ENCODE measurements around the gene TPD52L3.

The TPD52L3 gene

GRCh38 chr9:6328103-6328502 lies at the start of gene TPD52L3:
TPD52L3 (plus strand) TSS chr9:6328375; CDS start chr9:6328596, 221 bp downstream.
- no peak for DNase-seq (ENCODE audit: low spot score)

- no peak for DNase-seq (ENCODE audit: low spot score)
Measured at GRCh38 chr9:6301858-6302257, 26.3 kb upstream of the TPD52L3 start.

GRCh38 chr9:6302417-6302816 lies 25.8 kb upstream of the TPD52L3 start:
- no peak for DNase-seq (ENCODE audit: low spot score)

GRCh38 chr9:6304232-6304631 lies 23.9 kb upstream of the TPD52L3 start:
- no peak for DNase-seq (ENCODE audit: low spot score)

GRCh38 chr9:6305954-6306563 lies 22.1 kb upstream of the TPD52L3 start:
- DNase-seq (ENCODE audit: low spot score) = peak; percentile 13

GRCh38 chr9:6307551-6308096 lies 20.6 kb upstream of the TPD52L3 start:
- DNase-seq (ENCODE audit: low spot score) = no peak

- no peak for DNase-seq (ENCODE audit: low spot score)
Measured at GRCh38 chr9:6330958-6331634, 2.9 kb downstream of the TPD52L3 start.

- DNase-seq (ENCODE audit: low spot score) = no peak
Measured at GRCh38 chr9:6334305-6334704, 6.1 kb downstream of the TPD52L3 start.

GRCh38 chr9:6348766-6349165 lies 20.6 kb downstream of the TPD52L3 start:
- DNase-seq (ENCODE audit: low spot score) = no peak

- no peak for DNase-seq (ENCODE audit: low spot score)
Measured at GRCh38 chr9:6351737-6352136, 23.6 kb downstream of the TPD52L3 start.

- DNase-seq (ENCODE audit: low spot score) = peak; percentile 37
Measured at GRCh38 chr9:6354072-6354686, 26.0 kb downstream of the TPD52L3 start.

- no peak for DNase-seq (ENCODE audit: low spot score)
Measured at GRCh38 chr9:6355728-6356127, 27.6 kb downstream of the TPD52L3 start.

GRCh38 chr9:6356441-6356840 lies 28.3 kb downstream of the TPD52L3 start:
- no peak for DNase-seq (ENCODE audit: low spot score)

- DNase-seq (ENCODE audit: low spot score) = no peak
Measured at GRCh38 chr9:6356904-6357303, 28.7 kb downstream of the TPD52L3 start.

- no peak for DNase-seq (ENCODE audit: low spot score)
Measured at GRCh38 chr9:6367128-6367890, 39.1 kb downstream of the TPD52L3 start.

- DNase-seq (ENCODE audit: low spot score) = no peak
Measured at GRCh38 chr9:6368831-6369230, 40.7 kb downstream of the TPD52L3 start.
